Measurements from ENCODE around the gene LAPTM4A.

LAPTM4A gene

DNA sequence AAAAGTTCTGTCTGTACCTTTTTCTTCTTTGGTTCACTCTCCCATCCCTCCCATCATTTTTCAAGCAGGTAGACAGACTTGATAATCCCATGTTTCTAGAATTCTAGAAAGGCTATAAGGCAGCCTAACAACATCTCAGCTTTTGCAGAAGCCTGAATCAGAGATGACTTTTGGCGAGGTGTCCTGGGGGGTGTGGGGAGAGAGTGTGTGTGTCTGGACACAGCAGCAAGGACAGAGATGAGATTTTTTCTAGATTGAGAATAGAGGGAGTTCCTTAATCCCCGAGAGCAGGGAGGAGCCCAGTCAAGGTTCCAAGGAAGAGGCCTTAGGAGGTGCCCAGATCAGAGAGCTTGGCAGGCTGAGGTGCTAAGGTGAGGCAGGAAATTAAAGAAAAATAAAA lies 22.0 kb upstream of the LAPTM4A start:
- Histone ChIP-seq H3K4me1 (ENCODE audit: low read length) (no peaks in the 10 kb centered on the region), H3K9ac (ENCODE audit: low read length) (no peak overlapping the region), H3K27me3 (ENCODE audit: low read depth, low read length) (no peaks in the 10 kb centered on the region), H3K9me3 (ENCODE audit: insufficient read depth, low read length) (no peaks in the 10 kb centered on the region), H3K4me2 (ENCODE audit: low read length) (no peak overlapping the region), H3K36me3 (replicated peaks; ENCODE audit: low read depth, low read length) (no peaks in the 10 kb centered on the region), H3K4me3 (ENCODE audit: low read length) (no peak overlapping the region), H2AFZ (ENCODE audit: low read depth, low read length) (no peak overlapping the region), H4K20me1 (ENCODE audit: insufficient read depth, low read length) (no peaks in the 10 kb centered on the region), H3K79me2 (ENCODE audit: low read length) (no peaks in the 10 kb centered on the region), H3K27ac (ENCODE audit: low read length) (no peak overlapping the region)
- TF ChIP-seq EZH2phosphoT487 (IDR thresholded peaks at IDR 0.05; ENCODE audit: low read depth) = no peak
- TF ChIP-seq, protein P1, sequence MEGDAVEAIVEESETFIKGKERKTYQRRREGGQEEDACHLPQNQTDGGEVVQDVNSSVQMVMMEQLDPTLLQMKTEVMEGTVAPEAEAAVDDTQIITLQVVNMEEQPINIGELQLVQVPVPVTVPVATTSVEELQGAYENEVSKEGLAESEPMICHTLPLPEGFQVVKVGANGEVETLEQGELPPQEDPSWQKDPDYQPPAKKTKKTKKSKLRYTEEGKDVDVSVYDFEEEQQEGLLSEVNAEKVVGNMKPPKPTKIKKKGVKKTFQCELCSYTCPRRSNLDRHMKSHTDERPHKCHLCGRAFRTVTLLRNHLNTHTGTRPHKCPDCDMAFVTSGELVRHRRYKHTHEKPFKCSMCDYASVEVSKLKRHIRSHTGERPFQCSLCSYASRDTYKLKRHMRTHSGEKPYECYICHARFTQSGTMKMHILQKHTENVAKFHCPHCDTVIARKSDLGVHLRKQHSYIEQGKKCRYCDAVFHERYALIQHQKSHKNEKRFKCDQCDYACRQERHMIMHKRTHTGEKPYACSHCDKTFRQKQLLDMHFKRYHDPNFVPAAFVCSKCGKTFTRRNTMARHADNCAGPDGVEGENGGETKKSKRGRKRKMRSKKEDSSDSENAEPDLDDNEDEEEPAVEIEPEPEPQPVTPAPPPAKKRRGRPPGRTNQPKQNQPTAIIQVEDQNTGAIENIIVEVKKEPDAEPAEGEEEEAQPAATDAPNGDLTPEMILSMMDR (IDR thresholded peaks at IDR 0.05; ENCODE audit: low read depth, low read length) = no peak

DNA sequence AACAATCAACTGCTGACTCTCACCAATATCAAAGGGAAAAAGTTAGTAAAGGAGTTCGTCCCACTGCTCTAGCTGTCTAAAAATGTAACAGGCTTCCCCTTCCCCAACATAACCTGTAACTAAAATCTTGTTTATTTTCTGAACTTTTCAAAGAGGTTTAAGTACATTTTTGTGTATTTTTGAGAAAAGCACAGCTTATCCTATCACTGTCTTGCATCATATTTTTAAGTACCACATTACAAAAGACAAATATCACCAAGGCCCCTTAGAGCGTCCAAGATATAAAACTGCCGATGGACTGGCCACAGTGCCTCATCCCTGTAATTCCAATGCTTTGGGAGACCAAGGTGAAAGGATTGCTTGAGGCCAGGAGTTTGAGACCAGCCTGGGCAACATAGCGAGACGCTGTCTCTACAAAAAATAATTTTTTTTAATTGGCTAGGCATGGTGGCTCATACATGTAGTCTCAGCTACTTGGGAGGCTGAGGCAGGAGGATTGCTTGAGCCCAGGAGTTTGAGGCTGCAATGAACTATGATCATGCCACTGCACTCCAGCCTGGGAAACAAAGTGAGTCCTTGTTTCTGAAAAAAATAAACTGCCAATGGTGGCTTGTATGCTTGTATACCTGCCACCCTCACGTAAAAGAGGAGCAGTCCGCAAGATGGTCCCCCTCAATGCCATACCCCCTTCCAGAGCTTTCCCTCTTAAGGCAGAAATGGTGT lies 21.2 kb upstream of the LAPTM4A start:
- H3K4me2 ChIP-seq (ENCODE audit: low read length) = no peak overlapping the region
- no peak overlapping the region for H3K27ac ChIP-seq (ENCODE audit: low read length)
- H3K4me1 ChIP-seq (ENCODE audit: low read length) = no peaks in the 10 kb centered on the region
- H3K4me3 ChIP-seq (ENCODE audit: low read length) = no peak overlapping the region
- H3K9me3 ChIP-seq (ENCODE audit: insufficient read depth, low read length) = no peaks in the 10 kb centered on the region
- no peaks in the 10 kb centered on the region for H3K36me3 ChIP-seq (replicated peaks; ENCODE audit: low read depth, low read length)
- no peak overlapping the region for H3K9ac ChIP-seq (ENCODE audit: low read length)
- no peaks in the 10 kb centered on the region for H3K79me2 ChIP-seq (ENCODE audit: low read length)
- no peak overlapping the region for H2AFZ ChIP-seq (ENCODE audit: low read depth, low read length)
- no peaks in the 10 kb centered on the region for H4K20me1 ChIP-seq (ENCODE audit: insufficient read depth, low read length)
- TF ChIP-seq, protein P1 (IDR thresholded peaks at IDR 0.05; ENCODE audit: low read depth, low read length) = no peak
- no peak for TF ChIP-seq EZH2phosphoT487 (IDR thresholded peaks at IDR 0.05; ENCODE audit: low read depth)
- H3K27me3 ChIP-seq (ENCODE audit: low read depth, low read length) = no peaks in the 10 kb centered on the region

DNA sequence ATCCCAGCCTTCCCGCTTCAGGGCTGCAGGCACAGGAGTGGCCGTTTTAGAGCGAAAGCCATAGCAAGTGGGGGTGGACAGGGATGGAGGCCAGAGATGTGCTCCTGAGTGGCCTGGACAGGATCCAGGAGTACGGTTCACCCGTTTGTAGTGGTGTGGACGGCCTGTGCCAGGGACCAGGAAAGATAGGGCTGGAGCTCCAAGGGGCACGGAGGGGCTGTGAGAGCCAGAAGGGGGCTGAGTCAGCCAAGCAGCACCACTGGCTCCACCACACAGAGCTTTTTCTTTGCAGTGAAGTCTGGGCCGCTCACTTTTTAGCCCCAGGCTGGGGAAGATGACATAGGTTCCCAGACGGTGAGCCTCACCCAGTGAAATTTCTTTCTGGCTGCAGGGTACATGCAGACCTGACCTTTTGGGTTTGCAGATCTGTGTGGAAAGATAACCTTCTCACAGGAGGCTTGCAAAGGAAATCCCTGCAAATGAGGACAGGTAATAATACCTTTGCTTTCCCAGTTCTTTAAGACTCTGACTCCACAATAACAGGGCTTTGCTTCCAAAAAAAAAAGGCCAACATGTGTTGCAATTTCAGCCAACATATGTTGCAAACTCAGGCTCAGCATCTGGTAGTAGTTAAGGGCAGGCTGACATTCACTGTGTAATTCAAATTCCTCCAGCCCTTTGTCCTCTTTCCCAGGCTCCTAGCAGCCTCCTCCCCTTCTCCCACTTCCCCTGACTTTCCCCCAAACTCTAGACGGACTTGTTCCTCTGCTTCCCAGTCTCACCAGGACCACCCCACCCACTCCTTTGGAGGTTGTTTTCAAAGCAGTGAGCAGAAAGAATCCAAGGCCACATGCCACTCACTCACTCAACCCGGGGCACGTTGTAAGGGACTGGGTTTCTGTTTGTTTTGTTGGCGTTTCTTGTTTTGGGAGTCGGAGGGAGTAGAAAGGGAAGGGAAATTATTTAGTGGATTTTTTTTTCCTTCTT lies 20.3 kb upstream of the LAPTM4A start:
- Histone ChIP-seq H3K27ac (ENCODE audit: low read length) (no peak overlapping the region), H4K20me1 (ENCODE audit: insufficient read depth, low read length) (no peaks in the 10 kb centered on the region), H3K36me3 (replicated peaks; ENCODE audit: low read depth, low read length) (no peaks in the 10 kb centered on the region), H3K4me1 (ENCODE audit: low read length) (no peaks in the 10 kb centered on the region), H2AFZ (ENCODE audit: low read depth, low read length) (no peak overlapping the region), H3K79me2 (ENCODE audit: low read length) (no peaks in the 10 kb centered on the region), H3K4me3 (ENCODE audit: low read length) (no peak overlapping the region), H3K4me2 (ENCODE audit: low read length) (no peak overlapping the region), H3K9me3 (ENCODE audit: insufficient read depth, low read length) (no peaks in the 10 kb centered on the region), H3K27me3 (ENCODE audit: low read depth, low read length) (no peaks in the 10 kb centered on the region), H3K9ac (ENCODE audit: low read length) (no peak overlapping the region)
- TF ChIP-seq, protein P1 (IDR thresholded peaks at IDR 0.05; ENCODE audit: low read depth, low read length) = no peak
- no peak for TF ChIP-seq EZH2phosphoT487 (IDR thresholded peaks at IDR 0.05; ENCODE audit: low read depth)

- TF ChIP-seq, protein P1 (IDR thresholded peaks at IDR 0.05; ENCODE audit: low read depth, low read length) = no peak
- TF ChIP-seq EZH2phosphoT487 (IDR thresholded peaks at IDR 0.05; ENCODE audit: low read depth) = no peak
- no peaks in the 10 kb centered on the region for H4K20me1 ChIP-seq (ENCODE audit: insufficient read depth, low read length)
Measured at GRCh38 chr2:20069756-20070155, 18.3 kb upstream of the LAPTM4A start.

More at GRCh38 chr2:20069756-20070155, 18.3 kb upstream of the LAPTM4A start:
- Histone ChIP-seq H3K9ac (ENCODE audit: low read length) (no peak overlapping the region), H2AFZ (ENCODE audit: low read depth, low read length) (no peak overlapping the region), H3K4me2 (ENCODE audit: low read length) (no peak overlapping the region), H3K36me3 (replicated peaks; ENCODE audit: low read depth, low read length) (no peaks in the 10 kb centered on the region), H3K27me3 (ENCODE audit: low read depth, low read length) (no peaks in the 10 kb centered on the region), H3K4me3 (ENCODE audit: low read length) (no peak overlapping the region), H3K9me3 (ENCODE audit: insufficient read depth, low read length) (no peaks in the 10 kb centered on the region), H3K27ac (ENCODE audit: low read length) (no peak overlapping the region), H3K4me1 (ENCODE audit: low read length) (no peaks in the 10 kb centered on the region), H3K79me2 (ENCODE audit: low read length) (no peaks in the 10 kb centered on the region)

All from OCI-LY3 (cell line).